ENCODE results near the gene RAB33A.

GRCh38 chrX:130196466-130196865 lies 24.7 kb downstream of the RAB33A start:
- no peak for TF ChIP-seq GATA2 (IDR thresholded peaks at IDR 0.05; ENCODE audit: low read depth, low read length)
- no peak for TF ChIP-seq GATA3 (IDR thresholded peaks at IDR 0.05; ENCODE audit: low read depth, low read length)
